ENCODE data around the gene SLC40A1. TPM values are rescaled to one million over a fixed set of nuclear protein-coding genes. Genes with fewer than 3 reads are reported as not detected.
A peak's percentile ranks its signal among the peaks of the same experiment; 100 is the strongest.

SLC40A1 gene
- total RNA-seq, 1 donor from 2014 or later: 169 TPM

GRCh38 chr2:189534854-189535832, 45.4 kb downstream of the SLC40A1 start:
- peak overlapping the region; percentile 39 for H3K27ac ChIP-seq
- ATAC-seq (no peak), DNase-seq (no peak)
- intact Hi-C loops (cut with DNase I): no loop called here
- no peak for TF ChIP-seq CTCF (IDR thresholded peaks at IDR 0.05)
- no peak overlapping the region for H3K4me3 ChIP-seq
- H3K9me3 ChIP-seq: no peaks in the 10 kb centered on the region
- no peaks in the 10 kb centered on the region for H3K36me3 ChIP-seq
- no peaks in the 10 kb centered on the region for H3K27me3 ChIP-seq
- H3K4me1 ChIP-seq: peaks cover 9% of the 10 kb centered on the region

GRCh38 chr2:189533288-189534035, 47.1 kb downstream of the SLC40A1 start:
- no peak for TF ChIP-seq CTCF (IDR thresholded peaks at IDR 0.05)
- H3K4me1 ChIP-seq: peaks cover 9% of the 10 kb centered on the region
- H3K9me3 ChIP-seq: no peaks in the 10 kb centered on the region
- no peak for DNase-seq
- H3K4me3 ChIP-seq: no peak overlapping the region
- ATAC-seq: no peak
- H3K27me3 ChIP-seq: no peaks in the 10 kb centered on the region
- no peaks in the 10 kb centered on the region for H3K36me3 ChIP-seq
- H3K27ac ChIP-seq: peak overlapping the region; percentile 39
- intact Hi-C loops (cut with DNase I): no loop called here

GRCh38 chr2:189530965-189531637, 49.5 kb downstream of the SLC40A1 start:
- Histone ChIP-seq H3K4me3 (no peak overlapping the region), H3K4me1 (peaks cover 12% of the 10 kb centered on the region), H3K27me3 (no peaks in the 10 kb centered on the region), H3K9me3 (no peaks in the 10 kb centered on the region), H3K36me3 (no peaks in the 10 kb centered on the region), H3K27ac (no peak overlapping the region)
- intact Hi-C loops (cut with DNase I): no loop called here
- peak; percentile 50 for ATAC-seq
- no peak for DNase-seq
- no peak for TF ChIP-seq CTCF (IDR thresholded peaks at IDR 0.05)

- no peaks in the 10 kb centered on the region for H3K9me3 ChIP-seq
Observed at GRCh38 chr2:189528617-189529016, 52.0 kb downstream of the SLC40A1 start.

More at GRCh38 chr2:189528617-189529016, 52.0 kb downstream of the SLC40A1 start:
- Histone ChIP-seq H3K4me3 (no peak overlapping the region), H3K4me1 (peaks cover 4% of the 10 kb centered on the region), H3K27ac (no peak overlapping the region), H3K36me3 (no peaks in the 10 kb centered on the region), H3K27me3 (no peaks in the 10 kb centered on the region)
- intact Hi-C loops (cut with DNase I): no loop called here
- no peak for ATAC-seq
- DNase-seq: no peak
- TF ChIP-seq CTCF (IDR thresholded peaks at IDR 0.05): no peak
